SK-N-MC (cell line): ENCODE data around the gene EXPH5.

Experiments
- EZH2 ChIP-seq: fragments of 200-600 bp; sonication (generic); IDR thresholded peaks from one replicate; pipeline ENCODE4 v1.6.1; 2017; ENCODE audit warnings: antibody characterized with exemption
- POLR2AphosphoS5 ChIP-seq: IDR thresholded peaks from 2 replicates; pipeline ENCODE4 v1.6.1; 2012; ENCODE audit warnings: mild to moderate bottlenecking, low read depth, low read length, borderline replicate concordance

DNA sequence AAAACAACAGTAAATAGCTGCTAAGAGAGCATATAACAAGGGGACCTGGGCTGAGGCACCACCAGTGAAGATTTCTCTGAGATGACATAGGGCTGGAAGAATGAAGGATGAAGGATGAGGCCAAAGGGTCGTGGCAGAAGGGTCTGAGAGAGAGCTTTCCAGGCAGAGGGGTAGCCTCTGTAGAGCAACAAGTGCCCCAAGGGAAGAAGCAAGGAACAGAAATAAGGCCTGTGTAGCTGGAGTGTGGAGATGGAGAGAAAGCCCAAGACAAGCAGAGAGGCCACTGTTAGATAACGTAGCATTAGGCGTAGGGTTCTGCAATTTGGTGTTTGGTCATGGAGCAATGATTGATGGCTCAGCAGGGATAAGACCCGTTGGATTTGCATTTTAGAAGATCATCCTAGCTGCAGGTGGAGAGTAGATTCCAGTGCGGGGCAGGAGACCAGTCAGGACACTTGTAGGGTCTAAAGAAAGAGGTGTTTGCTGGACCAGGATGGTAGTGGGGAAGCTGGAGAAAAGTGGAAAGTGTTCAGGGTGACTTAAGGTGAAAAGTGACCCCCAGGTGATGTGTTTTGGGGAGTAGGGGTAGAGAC, 47.6 kb downstream of the EXPH5 start:
- TF ChIP-seq EZH2 (no peak), POLR2AphosphoS5 (no peak)
